PC-9 (cell line): Measurements from ENCODE around the gene GP1BB. TPM values are rescaled to one million over a fixed set of nuclear protein-coding genes. Genes with fewer than 3 reads are reported as not detected.

Experiments
- BruUV-seq: library from RNA; stranded (reverse); fragments of 400-500 nt; replicated peaks from 2 replicates; lab custom pipeline; 2021; lab: Mats Ljungman, UMichigan
- CTCF ChIA-PET: fragments of 300-600 bp; sonication (Branson Sonifier 250); formaldehyde crosslinking; loops from one replicate; lab custom pipeline; 2022; ENCODE audit warnings: antibody characterized with exemption; lab: Charles Lee
- POLR2A ChIA-PET: fragments of 300-600 bp; sonication (Branson Sonifier 250); formaldehyde crosslinking; loops from one replicate; lab custom pipeline; 2022; ENCODE audit warnings: antibody characterized with exemption; ENCODE audit not compliant: unreplicated experiment; lab: Charles Lee
- DNase-seq, 2 experiments: peaks; one replicate each; pipeline versions ENCODE4 v3.0.0 to v3.0.0-alpha.2; 2015 to 2022; ENCODE audit warnings: mixed read lengths in 1 of 2
- H2AFZ ChIP-seq: fragments of 200-600 bp; sonication (generic); 2 replicates; pipeline ENCODE4 v1.8.1; 2017; ENCODE audit warnings: antibody characterized with exemption
- H3F3A ChIP-seq: fragments of 200-600 bp; sonication (generic); 2 replicates; pipeline ENCODE4 v1.8.1; 2017; ENCODE audit warnings: antibody characterized with exemption, mild to moderate bottlenecking, low read depth; ENCODE audit not compliant: insufficient read depth
- H3K27ac ChIP-seq: fragments of 200-600 bp; sonication (generic); 2 replicates; pipeline ENCODE4 v1.6.1; 2016; ENCODE audit warnings: mixed run types
- H3K27me3 ChIP-seq: fragments of 200-600 bp; sonication (generic); 2 replicates; pipeline ENCODE4 v1.6.1; 2016; ENCODE audit warnings: low read depth, mixed run types; ENCODE audit not compliant: insufficient read depth
- H3K36me3 ChIP-seq: fragments of 200-600 bp; sonication (generic); 2 replicates; pipeline ENCODE4 v1.6.1; 2016; ENCODE audit warnings: low read depth, mixed run types
- H3K4me1 ChIP-seq: fragments of 200-600 bp; sonication (generic); replicated peaks from 2 replicates; pipeline ENCODE4 v1.6.1; 2016; ENCODE audit warnings: mixed run types; ENCODE audit not compliant: insufficient read depth
- H3K4me2 ChIP-seq: fragments of 200-600 bp; sonication (generic); 2 replicates; pipeline ENCODE4 v1.6.1; 2017; ENCODE audit warnings: mixed run types
- H3K4me3 ChIP-seq: fragments of 200-600 bp; sonication (generic); 2 replicates; pipeline ENCODE4 v1.6.1; 2016; ENCODE audit warnings: mixed run types
- H3K79me2 ChIP-seq: fragments of 200-600 bp; sonication (generic); 2 replicates; pipeline ENCODE4 v1.6.1; 2017; ENCODE audit warnings: low read depth, mixed run types
- H3K9me2 ChIP-seq: fragments of 200-600 bp; sonication (generic); 2 replicates; pipeline ENCODE4 v1.8.1; 2017; ENCODE audit warnings: mild to moderate bottlenecking; ENCODE audit not compliant: insufficient read depth
- H3K9me3 ChIP-seq: fragments of 200-600 bp; sonication (generic); 2 replicates; pipeline ENCODE4 v1.8.1; 2016; ENCODE audit warnings: low read depth; ENCODE audit not compliant: insufficient read depth
- H4K20me1 ChIP-seq: fragments of 200-600 bp; sonication (generic); 2 replicates; pipeline ENCODE4 v1.8.1; 2017; ENCODE audit not compliant: insufficient read depth
- EZH2 ChIP-seq: fragments of 200-600 bp; sonication (generic); IDR thresholded peaks from 2 replicates; pipeline ENCODE4 v1.8.0; 2017; ENCODE audit warnings: antibody characterized with exemption, low read depth
- intact Hi-C: fragments of 100-400 bp; cut with micrococcal nuclease; formaldehyde crosslinking; loops from one replicate; pipeline ENCODE4 v1.10.0; 2022; ENCODE audit not compliant: unreplicated experiment
- total RNA-seq: library from RNA; stranded (reverse); gene quantifications from 2 replicates; pipeline ENCODE4 v1.2.3, GENCODE V29; 2021
- TF ChIP-seq, protein P1 (sequence below): fragments of 200-600 bp; sonication (generic); conservative IDR thresholded peaks from 2 replicates; pipeline ENCODE4 v1.6.1; 2017; ENCODE audit warnings: mixed run types, antibody characterized with exemption, mild to moderate bottlenecking, moderate library complexity

Gene GP1BB
- total RNA-seq, 1 experiment from 2014 or later: 0.35 TPM

DNA sequence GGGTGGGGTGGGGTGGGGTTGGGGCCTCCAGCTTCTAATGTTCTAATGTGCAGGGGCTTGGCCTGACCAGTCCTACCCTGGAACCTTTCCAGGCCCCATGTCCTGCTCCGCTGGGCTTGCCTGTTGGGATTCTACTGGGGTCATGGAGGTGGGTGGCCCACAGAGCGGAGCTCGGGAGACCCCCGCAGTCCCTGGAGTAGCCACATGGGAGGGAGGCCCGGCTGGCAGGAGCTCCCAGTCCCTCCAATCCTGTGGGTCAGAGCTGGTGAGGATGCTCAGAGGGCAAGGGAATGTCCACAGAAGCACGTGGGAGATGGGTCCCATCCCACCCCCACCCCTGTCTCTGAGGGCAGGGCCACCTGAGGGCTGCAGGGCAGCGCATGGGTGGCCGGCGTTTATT is 6.2 kb upstream of the GP1BB start:
- H3K36me3 ChIP-seq: no peaks in the 10 kb centered on the region
- no peaks in the 10 kb centered on the region for H4K20me1 ChIP-seq
- H2AFZ ChIP-seq: no peak overlapping the region
- no peaks in the 10 kb centered on the region for H3K9me3 ChIP-seq
- TF ChIP-seq EZH2: no peak
- TF ChIP-seq, protein P1, sequence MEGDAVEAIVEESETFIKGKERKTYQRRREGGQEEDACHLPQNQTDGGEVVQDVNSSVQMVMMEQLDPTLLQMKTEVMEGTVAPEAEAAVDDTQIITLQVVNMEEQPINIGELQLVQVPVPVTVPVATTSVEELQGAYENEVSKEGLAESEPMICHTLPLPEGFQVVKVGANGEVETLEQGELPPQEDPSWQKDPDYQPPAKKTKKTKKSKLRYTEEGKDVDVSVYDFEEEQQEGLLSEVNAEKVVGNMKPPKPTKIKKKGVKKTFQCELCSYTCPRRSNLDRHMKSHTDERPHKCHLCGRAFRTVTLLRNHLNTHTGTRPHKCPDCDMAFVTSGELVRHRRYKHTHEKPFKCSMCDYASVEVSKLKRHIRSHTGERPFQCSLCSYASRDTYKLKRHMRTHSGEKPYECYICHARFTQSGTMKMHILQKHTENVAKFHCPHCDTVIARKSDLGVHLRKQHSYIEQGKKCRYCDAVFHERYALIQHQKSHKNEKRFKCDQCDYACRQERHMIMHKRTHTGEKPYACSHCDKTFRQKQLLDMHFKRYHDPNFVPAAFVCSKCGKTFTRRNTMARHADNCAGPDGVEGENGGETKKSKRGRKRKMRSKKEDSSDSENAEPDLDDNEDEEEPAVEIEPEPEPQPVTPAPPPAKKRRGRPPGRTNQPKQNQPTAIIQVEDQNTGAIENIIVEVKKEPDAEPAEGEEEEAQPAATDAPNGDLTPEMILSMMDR: no peak
- intact Hi-C loops: loop anchor here (5.0 kb wide), 1 partner anchor 40 kb away; no protein-coding TSS in a partner anchor
- no peaks in the 10 kb centered on the region for H3K79me2 ChIP-seq
- no peaks in the 10 kb centered on the region; the same call in 1 of the 2 replicates for H3K27me3 ChIP-seq
- DNase-seq: no peak
- ChIA-PET POLR2A (no interaction called here), CTCF (no interaction called here)
- no peaks in the 10 kb centered on the region for H3K4me1 ChIP-seq
- BruUV-seq: no TSS peak
- H3K9me2 ChIP-seq: no peaks in the 10 kb centered on the region
- H3F3A ChIP-seq: no peaks in the 10 kb centered on the region
- H3K4me3 ChIP-seq: no peak overlapping the region
- H3K4me2 ChIP-seq: no peak overlapping the region
- no peak overlapping the region for H3K27ac ChIP-seq

DNA sequence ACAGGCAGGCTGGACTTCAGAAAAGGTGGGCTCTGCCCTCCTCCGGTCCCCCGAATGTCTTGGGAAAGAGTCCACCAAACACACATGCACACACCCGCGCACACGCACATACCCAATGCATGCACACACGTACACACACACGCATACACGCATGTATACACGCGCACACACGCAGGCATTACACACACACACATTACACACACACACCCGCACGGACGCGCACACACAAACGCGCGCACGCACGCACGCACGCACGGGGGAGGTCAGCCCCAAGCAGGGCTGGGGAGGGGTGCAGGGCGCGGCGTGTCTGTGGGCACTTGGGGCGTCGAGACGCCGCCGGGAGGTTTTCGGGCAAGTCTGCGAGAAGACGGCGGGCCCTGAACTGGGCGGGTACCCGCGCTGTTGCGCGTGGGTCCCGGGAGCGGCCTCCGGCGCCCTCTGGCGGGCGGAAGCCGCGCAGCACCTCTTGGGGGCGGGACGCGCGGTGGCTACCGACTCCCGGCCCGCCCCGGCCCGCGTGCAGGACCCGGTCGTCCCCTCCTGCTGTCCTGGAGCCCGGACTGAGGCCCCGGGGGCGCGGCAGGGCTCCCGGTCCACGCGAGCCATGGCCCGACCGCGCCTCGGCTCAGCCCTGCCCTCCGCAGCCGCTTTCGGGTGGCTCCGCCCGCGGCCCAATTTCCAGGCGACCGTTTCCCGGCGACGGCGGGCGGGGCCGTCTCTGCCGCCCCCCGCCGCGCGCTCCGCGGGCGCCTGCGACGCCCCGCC is 5.5 kb upstream of the GP1BB start:
- Histone ChIP-seq H3K79me2 (no peaks in the 10 kb centered on the region), H3K9me3 (no peaks in the 10 kb centered on the region), H3F3A (no peaks in the 10 kb centered on the region), H3K4me2 (peak overlapping the region; percentile 55; the same call in 1 of the 2 replicates), H3K36me3 (no peaks in the 10 kb centered on the region), H4K20me1 (no peaks in the 10 kb centered on the region), H3K4me3 (peak overlapping the region; percentile 49; the same call in 1 of the 2 replicates), H2AFZ (no peak overlapping the region), H3K27ac (no peak overlapping the region), H3K27me3 (no peaks in the 10 kb centered on the region; the same call in 1 of the 2 replicates), H3K4me1 (no peaks in the 10 kb centered on the region), H3K9me2 (no peaks in the 10 kb centered on the region)
- ChIA-PET POLR2A (no interaction called here), CTCF (no interaction called here)
- peak in 1 of 2 experiments; percentile 76 for DNase-seq
- TF ChIP-seq, protein P1: peak; percentile 55
- no peak for TF ChIP-seq EZH2
- intact Hi-C loops: loop anchor here (5.0 kb wide), 1 partner anchor 41 kb away; no protein-coding TSS in a partner anchor
- BruUV-seq: no TSS peak

DNA sequence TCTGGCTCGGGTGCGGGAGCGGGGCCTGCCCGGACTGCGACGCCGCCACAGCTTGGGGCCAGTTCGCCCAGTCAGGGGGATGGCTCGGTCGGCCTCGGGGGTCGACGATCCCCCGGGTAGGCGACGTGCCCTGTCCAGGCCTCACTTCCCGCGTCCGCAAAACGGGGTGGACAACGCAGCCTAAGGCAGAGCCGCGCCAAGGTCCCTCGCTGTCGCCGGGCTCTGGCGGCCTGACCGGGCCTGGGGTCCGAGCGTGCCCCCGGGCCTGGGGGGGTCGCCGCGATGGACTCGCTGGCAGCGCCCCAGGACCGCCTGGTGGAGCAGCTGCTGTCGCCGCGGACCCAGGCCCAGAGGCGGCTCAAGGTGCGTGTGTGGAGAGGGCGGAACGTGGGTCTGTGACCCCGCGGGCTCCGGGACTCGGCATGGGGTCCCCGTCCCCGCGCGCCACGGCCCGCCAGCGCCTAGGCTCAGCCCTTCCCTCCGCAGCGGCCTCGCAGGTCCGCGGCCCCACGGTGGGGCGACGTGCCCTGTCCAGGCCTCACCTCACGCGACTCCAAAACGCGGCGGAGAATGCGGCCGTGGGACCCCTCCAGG is 4.8 kb upstream of the GP1BB start:
- no peaks in the 10 kb centered on the region for H3K9me3 ChIP-seq
- H3K4me1 ChIP-seq: no peaks in the 10 kb centered on the region
- no peaks in the 10 kb centered on the region for H4K20me1 ChIP-seq
- intact Hi-C loops: loop anchor here (5.0 kb wide), 1 partner anchor 41 kb away; no protein-coding TSS in a partner anchor
- no peaks in the 10 kb centered on the region for H3K36me3 ChIP-seq
- TF ChIP-seq, protein P1: no peak
- no peak for TF ChIP-seq EZH2
- DNase-seq: no peak
- H3K9me2 ChIP-seq: no peaks in the 10 kb centered on the region
- peak overlapping the region; percentile 49; the same call in 1 of the 2 replicates for H3K4me3 ChIP-seq
- no peak overlapping the region for H2AFZ ChIP-seq
- no peaks in the 10 kb centered on the region for H3K79me2 ChIP-seq
- H3K27me3 ChIP-seq: peaks cover 3% of the 10 kb centered on the region; the same call in 1 of the 2 replicates
- BruUV-seq: no TSS peak
- H3K4me2 ChIP-seq: peak overlapping the region; percentile 55; the same call in 1 of the 2 replicates
- POLR2A ChIA-PET: no interaction called here
- no peak overlapping the region for H3K27ac ChIP-seq
- CTCF ChIA-PET: no interaction called here
- H3F3A ChIP-seq: no peaks in the 10 kb centered on the region
